K562 (cell line): Measurements from ENCODE around the gene C11orf52. TPM values are rescaled to one million over a fixed set of nuclear protein-coding genes. Genes with fewer than 3 reads are reported as not detected.
A peak's percentile ranks its signal among the peaks of the same experiment; 100 is the strongest.

ENCODE experiments used
- CXXC5 ChIP-seq: fragments of 250-450 bp; sonication (Bioruptor Pico); IDR thresholded peaks from 2 replicates; pipeline ENCODE4 v1.8.0; 2022; ENCODE audit warnings: inconsistent platforms, mild to moderate bottlenecking, moderate library complexity
- MTA1 ChIP-seq: fragments of 450-650 bp; IDR thresholded peaks from 2 replicates; pipeline ENCODE4 v1.6.1; 2017; ENCODE audit warnings: borderline replicate concordance
- NUFIP1 ChIP-seq: fragments of 450-650 bp; IDR thresholded peaks from 2 replicates; pipeline ENCODE4 v1.6.1; 2018; ENCODE audit not compliant: partially characterized antibody
- POLR2B ChIP-seq: fragments of 450-650 bp; IDR thresholded peaks from 2 replicates; pipeline ENCODE4 v1.6.1; 2018; ENCODE audit warnings: low read depth; ENCODE audit not compliant: partially characterized antibody
- RAD51 ChIP-seq: fragments of 450-650 bp; IDR thresholded peaks from 2 replicates; pipeline ENCODE4 v1.7.1; 2016; ENCODE audit warnings: low read depth, mild to moderate bottlenecking, borderline replicate concordance
- SIX5 ChIP-seq, 2 experiments: IDR thresholded peaks; 2 replicates each; pipeline ENCODE4 v1.6.1; 2011; ENCODE audit warnings: low read length in 2 of 2, borderline replicate concordance in 1 of 2, low read depth in 1 of 2, mild to moderate bottlenecking in 1 of 2, moderate library complexity in 1 of 2; ENCODE audit not compliant: insufficient read depth in 1 of 2
- ZEB2 ChIP-seq: fragments of 450-650 bp; IDR thresholded peaks from 2 replicates; pipeline ENCODE4 v1.6.1; 2016
- ZSCAN32 ChIP-seq: fragments of 450-650 bp; formaldehyde crosslinking; IDR thresholded peaks from 2 replicates; pipeline ENCODE4 v1.4.0; 2020; ENCODE audit warnings: mild to moderate bottlenecking, moderate library complexity
- polyA plus RNA-seq, 8 experiments: library from polyadenylated mRNA; depleted of rRNA in 4 of 8; stranded (reverse) in 5 of 8; unstranded in 3 of 8; fragments of >200 nt; fragmentation: Nextera tagmentation in 2 of 8; fragmentation: Illumina TruSeq in 1 of 8; extraction: Ambion mirVana in 2 of 8; extraction: Trizol in 1 of 8; gene quantifications; 2 replicates each; pipeline versions ENCODE4 v1.2.1 to v1.2.3, GENCODE V29; 2011 to 2014; ENCODE audit warnings: inconsistent platforms in 1 of 8, missing spikeins in 1 of 8
- total RNA-seq, 7 experiments: library from RNA; depleted of rRNA in 6 of 7; stranded (reverse); fragments of >200 nt in 6 of 7; fragmentation: Illumina TruSeq in 2 of 7; extraction: Trizol in 2 of 7; gene quantifications; 2 replicates each; pipeline versions ENCODE4 v1.2.1 to v1.2.3, GENCODE V29; 2011 to 2021; ENCODE audit warnings: low replicate concordance in 1 of 7
- TF ChIP-seq, protein P1 (sequence below), 2 experiments: fragments of 450-650 bp; IDR thresholded peaks; 2 replicates each; pipeline ENCODE4 v1.6.1; 2016; ENCODE audit warnings: mild to moderate bottlenecking in 2 of 2, borderline replicate concordance in 1 of 2, low read depth in 1 of 2, moderate library complexity in 1 of 2
- TF ChIP-seq, protein P2 (sequence below): fragments of 450-650 bp; IDR thresholded peaks from 2 replicates; pipeline ENCODE4 v1.6.1; 2016; ENCODE audit warnings: low read depth

C11orf52 gene
- total and polyA plus RNA-seq, 9 of the 15 experiments (the other 6 are each of a cell fraction or from before 2014, with no cell fraction given), result 0.29 to 2.9 (median 1.0) TPM

DNA sequence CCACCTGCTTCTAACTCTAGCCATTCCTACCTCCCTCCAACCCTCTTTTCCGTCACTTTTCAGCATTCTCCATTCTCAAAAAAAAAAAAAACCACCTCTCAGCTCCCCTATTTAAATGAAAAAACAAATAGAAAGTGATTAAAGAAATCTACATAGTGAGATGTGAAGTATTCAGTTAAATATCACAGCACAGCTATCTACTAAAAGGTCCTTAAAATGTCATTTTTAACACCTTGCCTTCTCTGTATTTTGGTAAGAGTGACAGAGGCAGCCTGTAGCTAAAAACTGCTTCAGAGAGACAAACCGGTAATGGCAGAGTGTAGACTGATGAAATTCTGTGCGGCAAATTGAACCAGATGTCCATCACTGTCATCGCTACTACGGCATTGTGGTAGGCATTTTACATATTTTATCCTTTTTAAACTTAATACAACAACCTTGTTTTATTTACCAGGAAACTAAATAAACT lies 47.0 kb upstream of the C11orf52 start (continued):
- TF ChIP-seq, protein P1, sequence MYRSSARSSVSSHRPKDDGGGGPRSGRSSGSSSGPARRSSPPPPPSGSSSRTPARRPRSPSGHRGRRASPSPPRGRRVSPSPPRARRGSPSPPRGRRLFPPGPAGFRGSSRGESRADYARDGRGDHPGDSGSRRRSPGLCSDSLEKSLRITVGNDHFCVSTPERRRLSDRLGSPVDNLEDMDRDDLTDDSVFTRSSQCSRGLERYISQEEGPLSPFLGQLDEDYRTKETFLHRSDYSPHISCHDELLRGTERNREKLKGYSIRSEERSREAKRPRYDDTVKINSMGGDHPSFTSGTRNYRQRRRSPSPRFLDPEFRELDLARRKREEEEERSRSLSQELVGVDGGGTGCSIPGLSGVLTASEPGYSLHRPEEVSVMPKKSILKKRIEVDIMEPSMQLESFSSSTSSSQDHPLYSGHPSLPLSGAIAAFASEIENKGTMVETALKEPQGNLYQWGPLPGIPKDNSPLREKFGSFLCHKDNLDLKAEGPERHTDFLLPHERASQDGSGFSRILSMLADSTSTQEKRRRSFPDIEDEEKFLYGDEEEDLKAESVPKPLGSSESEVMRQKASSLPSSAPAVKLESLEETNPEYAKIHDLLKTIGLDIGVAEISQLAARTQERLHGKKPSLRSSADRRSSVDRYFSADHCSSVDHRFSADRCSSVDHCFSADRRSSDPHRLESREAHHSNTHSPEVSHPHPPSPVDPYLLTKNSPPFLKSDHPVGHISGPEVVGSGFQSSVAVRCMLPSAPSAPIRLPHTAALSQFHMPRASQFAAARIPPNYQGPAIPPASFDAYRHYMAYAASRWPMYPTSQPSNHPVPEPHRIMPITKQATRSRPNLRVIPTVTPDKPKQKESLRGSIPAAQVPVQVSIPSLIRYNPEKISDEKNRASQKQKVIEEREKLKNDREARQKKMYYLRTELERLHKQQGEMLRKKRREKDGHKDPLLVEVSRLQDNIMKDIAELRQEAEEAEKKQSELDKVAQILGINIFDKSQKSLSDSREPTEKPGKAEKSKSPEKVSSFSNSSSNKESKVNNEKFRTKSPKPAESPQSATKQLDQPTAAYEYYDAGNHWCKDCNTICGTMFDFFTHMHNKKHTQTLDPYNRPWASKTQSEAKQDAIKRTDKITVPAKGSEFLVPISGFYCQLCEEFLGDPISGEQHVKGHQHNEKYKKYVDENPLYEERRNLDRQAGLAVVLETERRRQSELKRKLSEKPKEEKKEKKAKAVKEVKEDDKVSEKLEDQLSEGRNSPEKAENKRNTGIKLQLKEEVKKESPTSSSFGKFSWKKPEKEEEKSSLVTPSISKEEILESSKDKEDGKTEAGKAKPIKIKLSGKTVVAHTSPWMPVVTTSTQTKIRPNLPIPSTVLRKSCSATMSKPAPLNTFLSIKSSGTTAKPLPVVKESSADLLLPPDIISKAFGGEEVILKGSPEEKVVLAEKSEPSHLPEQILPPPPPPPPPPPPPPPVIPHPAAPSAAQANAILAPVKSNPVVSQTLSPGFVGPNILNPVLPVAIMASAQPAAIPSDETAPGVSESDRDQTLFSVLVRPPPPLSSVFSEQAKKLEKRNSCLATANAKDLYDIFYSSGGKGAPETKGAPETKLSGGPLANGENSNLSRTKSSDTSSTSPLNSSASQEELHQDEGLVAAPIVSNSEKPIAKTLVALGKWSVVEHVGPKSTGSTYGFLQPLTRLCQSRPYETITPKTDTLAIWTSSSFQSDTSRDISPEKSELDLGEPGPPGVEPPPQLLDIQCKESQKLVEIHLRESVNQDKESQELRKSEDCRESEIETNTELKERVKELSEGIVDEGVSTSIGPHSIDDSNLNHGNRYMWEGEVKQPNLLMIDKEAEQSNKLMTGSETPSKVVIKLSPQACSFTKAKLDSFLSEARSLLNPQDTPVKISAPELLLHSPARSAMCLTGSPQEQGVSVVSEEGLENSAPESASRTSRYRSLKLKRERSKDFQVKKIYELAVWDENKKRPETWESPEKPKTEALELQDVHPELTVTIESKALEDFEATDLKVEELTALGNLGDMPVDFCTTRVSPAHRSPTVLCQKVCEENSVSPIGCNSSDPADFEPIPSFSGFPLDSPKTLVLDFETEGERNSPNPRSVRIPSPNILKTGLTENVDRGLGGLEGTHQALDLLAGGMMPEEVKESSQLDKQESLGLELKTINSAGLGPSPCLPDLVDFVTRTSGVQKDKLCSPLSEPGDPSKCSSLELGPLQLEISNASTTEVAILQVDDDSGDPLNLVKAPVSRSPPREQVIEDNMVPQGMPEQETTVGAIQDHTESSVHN (IDR thresholded peaks at IDR 0.05; ENCODE audit: borderline replicate concordance in 1 of 2, low read depth in 1 of 2), result 0 out of 4 replicates have a peak, but pooled peaks of 1 of the 2 experiments have one; percentile 40
- no peak for TF ChIP-seq NUFIP1
- TF ChIP-seq MTA1, result 0 out of 2 replicates have a peak, but pooled peaks have one; percentile 5
- TF ChIP-seq POLR2B, result peak; percentile 33
- no peak for TF ChIP-seq ZSCAN32 (CRISPR knock-in tag)
- no peak for TF ChIP-seq ZEB2
- no peak for TF ChIP-seq RAD51
- TF ChIP-seq, protein P2, sequence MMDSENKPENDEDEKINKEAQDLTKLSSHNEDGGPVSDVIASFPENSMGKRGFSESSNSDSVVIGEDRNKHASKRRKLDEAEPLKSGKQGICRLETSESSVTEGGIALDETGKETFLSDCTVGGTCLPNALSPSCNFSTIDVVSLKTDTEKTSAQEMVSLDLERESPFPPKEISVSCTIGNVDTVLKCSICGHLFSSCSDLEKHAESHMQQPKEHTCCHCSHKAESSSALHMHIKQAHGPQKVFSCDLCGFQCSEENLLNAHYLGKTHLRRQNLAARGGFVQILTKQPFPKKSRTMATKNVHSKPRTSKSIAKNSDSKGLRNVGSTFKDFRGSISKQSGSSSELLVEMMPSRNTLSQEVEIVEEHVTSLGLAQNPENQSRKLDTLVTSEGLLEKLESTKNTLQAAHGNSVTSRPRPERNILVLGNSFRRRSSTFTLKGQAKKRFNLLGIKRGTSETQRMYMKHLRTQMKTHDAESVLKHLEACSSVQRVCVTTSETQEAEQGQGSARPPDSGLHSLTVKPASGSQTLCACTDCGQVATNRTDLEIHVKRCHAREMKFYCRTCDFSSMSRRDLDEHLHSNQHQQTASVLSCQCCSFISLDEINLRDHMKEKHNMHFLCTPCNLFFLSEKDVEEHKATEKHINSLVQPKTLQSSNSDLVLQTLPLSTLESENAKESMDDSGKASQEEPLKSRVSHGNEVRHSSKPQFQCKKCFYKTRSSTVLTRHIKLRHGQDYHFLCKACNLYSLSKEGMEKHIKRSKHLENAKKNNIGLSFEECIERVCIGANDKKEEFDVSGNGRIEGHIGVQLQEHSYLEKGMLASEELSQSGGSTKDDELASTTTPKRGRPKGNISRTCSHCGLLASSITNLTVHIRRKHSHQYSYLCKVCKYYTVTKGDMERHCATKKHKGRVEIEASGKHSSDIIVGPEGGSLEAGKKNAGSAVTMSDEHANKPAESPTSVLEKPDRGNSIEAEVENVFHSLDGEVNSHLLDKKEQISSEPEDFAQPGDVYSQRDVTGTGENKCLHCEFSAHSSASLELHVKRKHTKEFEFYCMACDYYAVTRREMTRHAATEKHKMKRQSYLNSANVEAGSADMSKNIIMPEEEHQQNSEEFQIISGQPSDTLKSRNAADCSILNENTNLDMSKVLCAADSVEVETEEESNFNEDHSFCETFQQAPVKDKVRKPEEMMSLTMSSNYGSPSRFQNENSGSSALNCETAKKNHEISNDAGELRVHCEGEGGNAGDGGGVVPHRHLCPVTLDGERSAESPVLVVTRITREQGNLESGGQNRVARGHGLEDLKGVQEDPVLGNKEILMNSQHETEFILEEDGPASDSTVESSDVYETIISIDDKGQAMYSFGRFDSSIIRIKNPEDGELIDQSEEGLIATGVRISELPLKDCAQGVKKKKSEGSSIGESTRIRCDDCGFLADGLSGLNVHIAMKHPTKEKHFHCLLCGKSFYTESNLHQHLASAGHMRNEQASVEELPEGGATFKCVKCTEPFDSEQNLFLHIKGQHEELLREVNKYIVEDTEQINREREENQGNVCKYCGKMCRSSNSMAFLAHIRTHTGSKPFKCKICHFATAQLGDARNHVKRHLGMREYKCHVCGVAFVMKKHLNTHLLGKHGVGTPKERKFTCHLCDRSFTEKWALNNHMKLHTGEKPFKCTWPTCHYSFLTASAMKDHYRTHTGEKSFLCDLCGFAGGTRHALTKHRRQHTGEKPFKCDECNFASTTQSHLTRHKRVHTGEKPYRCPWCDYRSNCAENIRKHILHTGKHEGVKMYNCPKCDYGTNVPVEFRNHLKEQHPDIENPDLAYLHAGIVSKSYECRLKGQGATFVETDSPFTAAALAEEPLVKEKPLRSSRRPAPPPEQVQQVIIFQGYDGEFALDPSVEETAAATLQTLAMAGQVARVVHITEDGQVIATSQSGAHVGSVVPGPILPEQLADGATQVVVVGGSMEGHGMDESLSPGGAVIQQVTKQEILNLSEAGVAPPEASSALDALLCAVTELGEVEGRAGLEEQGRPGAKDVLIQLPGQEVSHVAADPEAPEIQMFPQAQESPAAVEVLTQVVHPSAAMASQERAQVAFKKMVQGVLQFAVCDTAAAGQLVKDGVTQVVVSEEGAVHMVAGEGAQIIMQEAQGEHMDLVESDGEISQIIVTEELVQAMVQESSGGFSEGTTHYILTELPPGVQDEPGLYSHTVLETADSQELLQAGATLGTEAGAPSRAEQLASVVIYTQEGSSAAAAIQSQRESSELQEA, result no peak
- no peak for TF ChIP-seq CXXC5 (CRISPR knock-in tag)
- TF ChIP-seq SIX5 (IDR thresholded peaks at IDR 0.05; ENCODE audit: borderline replicate concordance in 1 of 2, insufficient read depth in 1 of 2, low read depth in 1 of 2, low read length in 2 of 2), result no peak
